ENCODE data around the gene SHISA6.

Gene SHISA6

DNA sequence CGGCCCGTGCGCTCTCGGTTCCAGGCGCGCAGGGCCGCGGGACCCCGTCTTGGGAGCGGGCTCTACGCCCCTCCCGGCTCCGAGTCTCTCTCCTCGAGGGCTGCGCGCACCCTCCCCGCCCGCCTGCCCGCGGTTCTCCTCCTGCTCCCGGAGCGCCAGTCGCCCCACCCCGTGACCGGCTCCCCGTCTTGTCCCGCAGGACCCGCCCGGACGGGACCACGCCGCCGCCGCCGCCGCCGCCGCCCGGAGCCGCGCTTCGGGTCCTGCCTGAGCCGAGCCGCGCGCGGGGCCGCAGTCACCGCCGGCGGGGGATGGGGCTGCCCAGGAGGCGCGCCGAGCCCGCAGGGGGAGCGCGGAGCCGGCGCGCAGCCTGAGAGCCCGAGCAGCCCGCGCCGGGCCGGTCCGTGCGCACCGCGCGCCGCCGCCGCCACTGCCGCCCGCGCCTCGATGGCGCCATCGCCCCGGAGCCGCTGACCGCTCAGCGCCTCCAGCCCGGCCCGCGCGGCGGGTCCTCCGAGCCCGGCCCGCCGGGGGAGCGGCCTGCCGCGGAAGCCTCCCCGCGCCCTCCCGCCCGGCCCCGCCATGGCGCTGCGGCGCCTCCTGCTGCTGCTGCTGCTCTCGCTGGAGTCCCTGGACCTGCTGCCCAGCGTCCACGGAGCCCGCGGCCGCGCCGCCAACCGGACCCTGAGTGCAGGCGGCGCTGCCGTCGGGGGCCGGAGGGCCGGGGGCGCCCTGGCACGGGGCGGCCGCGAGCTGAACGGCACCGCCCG lies at the start of gene SHISA6:
Gene SHISA6, plus strand, starts transcription at position 373 of the 770 bp plus-strand sequence.
- no peak for DNase-seq

DNA sequence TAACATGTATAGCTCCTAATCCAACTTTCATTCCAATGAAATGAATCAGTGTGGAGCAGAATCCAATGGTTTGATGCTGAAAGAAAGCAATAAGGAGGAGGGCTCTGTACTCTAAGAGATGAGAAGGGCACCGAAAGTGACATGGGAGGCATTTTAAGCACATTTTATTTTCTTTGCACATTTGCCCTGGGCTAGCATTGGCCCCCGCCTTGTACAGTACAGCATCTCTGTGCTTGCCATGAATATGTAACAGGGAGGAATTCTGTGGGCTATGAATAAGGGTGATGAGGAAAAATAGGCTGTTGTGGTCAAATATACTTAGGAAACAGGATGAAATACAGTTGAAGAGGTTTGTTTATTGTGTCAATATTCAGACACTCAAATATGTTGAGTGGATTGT lies 45.2 kb upstream of the SHISA6 start:
- DNase-seq, result no peak

DNA sequence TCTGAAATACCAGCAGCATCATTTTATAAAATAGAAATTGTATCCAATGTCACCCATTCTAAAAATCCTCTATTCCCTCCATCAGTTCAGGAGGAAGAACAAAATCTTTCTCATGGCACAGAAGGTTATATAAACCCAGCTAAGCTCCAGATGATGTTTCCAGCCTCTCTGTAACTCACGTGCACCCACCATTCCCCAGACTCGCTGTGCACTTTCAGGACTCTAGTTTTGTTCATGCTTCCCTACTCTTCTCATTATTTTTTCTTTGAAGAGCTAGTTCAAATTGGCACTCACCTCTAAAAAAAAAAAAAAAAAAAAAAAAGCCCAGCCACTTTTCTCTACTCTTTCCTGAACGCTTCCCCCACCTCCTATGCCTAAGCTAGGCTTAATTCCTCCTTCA lies 36.0 kb upstream of the SHISA6 start:
- no peak for DNase-seq

DNA sequence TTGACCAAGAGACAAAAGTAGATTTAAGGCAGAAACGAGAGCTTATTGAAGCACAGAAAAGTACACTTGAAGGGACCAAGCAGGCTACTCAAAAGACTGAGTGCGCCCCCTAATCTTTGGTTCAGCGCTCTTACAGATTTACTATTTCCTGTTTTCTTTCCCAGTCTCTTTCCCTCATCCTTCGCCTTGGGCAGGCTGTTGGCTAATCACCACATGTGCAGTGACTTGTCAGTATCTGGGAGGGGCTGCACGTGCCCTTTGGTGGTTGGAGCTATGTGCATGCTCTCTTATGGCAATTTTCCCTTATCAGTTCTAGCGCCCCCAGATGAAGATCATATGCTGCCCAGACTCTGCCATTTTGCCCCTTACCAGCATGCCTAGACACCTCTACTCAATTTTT lies 35.4 kb upstream of the SHISA6 start:
- no peak for DNase-seq

DNA sequence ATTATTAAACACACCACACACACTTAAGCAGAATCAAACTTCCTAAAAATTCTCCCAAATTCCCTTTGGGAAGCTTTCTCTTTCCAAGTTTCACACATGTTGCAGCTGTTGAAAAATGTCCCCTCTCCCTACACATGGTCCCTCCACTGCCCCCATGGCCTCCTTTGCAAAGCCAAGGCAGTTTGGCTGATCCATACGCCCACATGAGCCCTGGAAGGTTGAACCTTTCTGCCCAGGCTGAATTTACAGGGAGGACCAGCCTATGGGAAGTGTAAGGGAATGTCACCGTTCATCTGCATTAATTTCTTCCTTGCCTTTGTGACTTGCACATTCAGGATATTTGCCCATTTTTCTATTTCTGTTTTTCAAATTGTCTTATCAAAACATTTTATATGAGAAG lies 31.1 kb upstream of the SHISA6 start:
- DNase-seq, result no peak

DNA sequence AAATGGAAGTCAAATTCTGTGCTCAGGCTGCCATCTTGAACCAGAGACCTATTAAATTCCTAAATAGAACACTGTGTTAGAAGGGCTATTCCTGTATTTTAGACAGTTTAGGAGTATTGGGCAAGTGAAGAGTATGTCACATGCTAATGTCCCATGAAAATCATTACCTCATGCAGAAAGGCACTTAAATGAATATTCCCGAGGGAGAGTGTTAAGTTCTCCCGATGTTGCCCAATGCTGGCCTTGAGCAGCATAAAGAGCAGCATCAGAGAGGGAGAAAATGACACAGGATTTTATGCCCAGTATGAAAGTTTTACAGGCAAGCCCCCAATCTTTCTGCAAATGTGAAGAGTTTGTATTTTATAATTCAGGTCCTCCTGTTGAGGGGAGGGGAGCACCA lies 28.2 kb upstream of the SHISA6 start:
- DNase-seq, result no peak

DNA sequence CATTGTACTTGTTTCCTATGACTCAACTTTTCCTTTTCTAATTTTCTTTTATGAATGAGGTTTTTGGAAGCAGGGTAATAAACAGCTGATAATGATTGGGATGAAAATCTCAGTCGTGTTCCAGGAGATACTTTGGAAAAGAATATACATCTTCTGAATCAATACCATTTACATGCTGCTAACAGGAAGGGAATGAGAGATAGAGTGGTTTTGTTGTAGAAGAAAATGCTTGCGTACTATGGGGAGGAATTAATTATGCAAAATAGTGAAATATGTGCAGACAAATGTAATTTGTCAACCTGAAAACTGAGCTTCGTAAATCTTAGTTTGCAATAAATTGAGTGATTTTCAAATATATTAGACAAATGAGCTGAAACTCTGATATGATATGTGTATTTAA lies 24.0 kb upstream of the SHISA6 start:
- DNase-seq, result no peak

DNA sequence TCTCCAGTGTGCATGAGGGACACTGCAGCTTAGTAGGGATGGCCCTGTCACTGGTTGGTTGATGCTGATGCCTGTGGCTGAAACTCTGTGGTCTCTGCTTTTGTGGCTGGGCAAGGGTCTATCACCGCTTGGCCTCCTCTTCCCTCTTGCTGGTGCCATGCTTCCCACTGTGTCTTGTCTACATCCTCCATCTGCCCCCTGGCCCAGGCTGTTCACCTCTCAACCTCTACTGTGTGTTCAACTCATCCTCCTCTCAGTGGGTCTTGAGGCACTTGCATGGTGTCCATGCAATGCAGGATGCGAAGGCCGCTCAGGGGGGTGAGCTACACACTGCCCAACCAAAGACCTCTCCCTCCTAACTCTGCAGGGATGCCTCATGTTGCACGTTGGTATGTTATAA lies 19.8 kb upstream of the SHISA6 start:
- DNase-seq, result no peak

DNA sequence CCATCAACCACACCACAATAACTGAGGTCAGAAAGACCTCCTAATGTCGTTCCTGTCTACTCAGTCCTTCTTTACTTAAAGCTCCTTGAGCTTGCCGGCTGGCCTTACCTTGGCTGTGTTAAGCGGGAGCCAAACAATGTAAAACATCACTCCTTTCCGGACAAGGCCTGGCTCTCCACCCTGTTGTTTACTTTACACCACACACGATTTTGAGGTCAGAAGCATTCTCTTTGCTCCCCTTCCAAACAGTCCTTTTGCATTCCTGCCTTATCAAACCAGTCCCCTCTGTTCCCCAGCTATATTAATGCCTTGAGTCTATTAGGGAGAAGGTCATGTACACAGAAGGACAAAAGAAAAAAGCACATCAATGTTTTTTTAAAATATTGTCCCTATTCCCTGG lies 19.3 kb upstream of the SHISA6 start:
- no peak for DNase-seq

DNA sequence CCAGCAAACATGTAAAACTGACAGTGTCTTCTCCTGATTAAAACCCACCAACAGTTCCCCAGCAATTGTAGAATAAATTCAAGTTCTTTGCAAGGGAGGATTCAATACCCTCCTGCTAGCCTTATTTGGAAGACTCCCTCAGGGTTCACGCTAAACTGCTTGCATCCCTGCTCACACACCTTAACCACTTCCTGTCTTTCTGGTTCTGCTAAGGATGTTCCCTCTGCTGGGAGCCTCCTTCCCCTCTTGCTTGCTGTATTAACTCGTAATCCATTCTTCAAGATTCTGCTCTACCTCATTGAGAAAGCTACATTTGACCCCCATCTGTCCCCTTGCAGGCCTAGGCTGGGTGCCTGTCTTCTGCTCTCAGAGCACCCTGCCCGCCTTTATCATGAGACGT lies 2.3 kb upstream of the SHISA6 start:
- DNase-seq, result no peak

DNA sequence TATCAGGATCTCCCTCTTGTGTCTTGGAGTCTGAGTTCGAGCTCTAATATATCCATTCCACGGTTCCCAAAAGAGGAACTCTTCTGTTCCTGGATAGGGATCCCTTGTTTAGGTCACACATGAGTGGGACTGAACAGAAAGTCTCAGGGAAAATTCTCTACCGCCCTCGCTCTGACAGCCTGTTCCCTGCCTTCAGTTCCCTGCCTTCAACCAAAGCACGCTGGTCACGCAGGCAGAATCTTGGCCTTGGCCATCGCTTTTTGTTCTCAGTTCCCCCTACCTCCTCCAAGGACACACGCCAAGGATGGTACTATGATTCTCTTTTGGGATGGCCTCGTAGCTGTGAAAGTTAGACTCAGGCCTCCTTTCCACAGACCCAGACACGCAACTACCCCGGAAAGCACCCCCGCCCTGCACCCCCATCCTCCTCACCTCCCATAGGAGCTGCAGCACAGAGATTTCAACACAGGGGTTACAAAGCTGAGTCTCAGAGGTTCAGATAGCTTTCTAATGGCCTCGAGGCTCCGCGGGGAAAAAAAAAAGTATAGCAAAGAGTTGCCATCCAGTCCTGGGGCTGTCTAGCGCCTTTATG lies 1.5 kb upstream of the SHISA6 start:
- no peak for DNase-seq

DNA sequence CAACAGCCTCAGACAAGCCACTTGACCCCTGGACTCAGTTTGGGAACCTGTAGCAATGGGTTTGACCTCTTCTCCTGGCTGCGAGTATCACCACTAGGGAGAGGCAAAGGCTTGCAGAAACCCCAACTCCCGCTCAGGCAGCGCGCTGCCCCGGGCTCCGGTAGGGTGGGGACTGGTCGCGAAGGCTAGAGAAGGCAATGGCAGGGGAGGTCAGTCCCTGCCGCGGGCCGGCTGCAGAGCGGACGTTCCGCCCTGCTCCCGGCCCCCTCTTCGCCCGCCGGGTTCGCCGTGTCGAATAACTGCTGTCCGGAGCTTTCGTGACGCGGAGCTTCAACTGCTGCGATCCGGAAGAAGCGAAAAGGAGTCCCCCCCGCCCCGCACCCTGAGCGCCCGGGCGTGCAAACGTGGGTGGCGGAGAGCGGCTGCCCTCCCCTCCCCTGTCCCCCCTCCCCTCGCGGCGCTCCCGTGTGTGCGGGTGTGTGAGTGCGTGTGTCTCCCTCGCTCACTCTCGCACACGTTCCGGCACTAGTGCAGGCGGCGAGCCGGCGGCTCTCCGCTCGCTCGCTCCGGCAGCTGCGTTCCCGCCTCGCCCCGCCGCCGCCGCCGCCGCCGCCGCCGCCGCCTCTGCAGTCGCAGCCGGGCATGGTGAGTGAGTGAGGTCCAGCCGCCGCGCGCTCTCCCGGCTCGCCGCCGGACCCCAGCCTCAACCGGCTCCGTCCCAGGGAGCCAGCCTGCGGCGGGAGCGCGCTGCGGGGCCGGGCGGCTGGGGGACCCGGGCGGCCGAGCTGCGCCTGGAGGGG lies 772 bp upstream of the SHISA6 start:
- no peak for DNase-seq

DNA sequence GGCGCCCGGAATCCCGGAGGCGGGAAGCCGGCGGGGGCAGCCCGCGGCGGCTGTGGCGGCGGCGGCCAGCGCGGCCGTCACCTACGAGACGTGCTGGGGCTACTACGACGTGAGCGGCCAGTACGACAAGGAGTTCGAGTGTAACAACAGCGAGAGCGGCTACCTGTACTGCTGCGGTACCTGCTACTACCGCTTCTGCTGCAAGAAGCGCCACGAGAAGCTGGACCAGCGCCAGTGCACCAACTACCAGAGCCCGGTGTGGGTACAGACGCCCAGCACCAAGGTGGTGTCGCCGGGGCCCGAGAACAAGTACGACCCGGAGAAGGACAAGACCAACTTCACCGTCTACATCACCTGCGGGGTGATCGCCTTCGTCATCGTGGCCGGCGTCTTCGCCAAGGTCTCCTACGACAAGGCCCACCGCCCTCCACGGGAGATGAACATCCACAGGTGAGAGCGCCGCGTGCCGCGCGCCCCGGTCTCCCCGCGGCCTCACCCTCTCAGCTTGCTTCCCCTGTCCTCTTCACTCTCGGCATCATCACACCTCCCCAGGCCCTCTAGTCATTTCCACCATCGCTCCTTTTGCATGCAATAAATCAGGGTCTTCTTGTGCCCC lies 706 bp downstream of the SHISA6 start:
- DNase-seq, result no peak

DNA sequence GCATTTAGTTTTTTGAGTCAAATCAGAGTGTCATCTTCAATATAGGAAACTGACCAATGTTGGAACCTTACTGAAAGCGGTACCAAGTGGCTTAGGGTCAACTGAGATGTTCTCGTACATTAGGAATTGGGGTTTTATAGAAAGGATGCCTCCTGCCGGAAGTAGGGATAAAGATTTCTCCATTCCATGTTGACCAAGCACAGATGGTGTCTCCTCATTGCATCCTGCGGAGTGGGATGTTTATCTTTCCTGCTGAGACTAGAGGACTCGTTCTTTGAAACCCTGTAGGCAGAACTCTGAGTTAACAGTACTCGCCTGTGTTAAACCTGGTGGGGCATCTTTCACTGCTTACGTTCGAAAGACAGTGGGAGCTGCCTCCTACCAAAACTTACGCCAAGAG lies 1.4 kb downstream of the SHISA6 start:
- no peak for DNase-seq

DNA sequence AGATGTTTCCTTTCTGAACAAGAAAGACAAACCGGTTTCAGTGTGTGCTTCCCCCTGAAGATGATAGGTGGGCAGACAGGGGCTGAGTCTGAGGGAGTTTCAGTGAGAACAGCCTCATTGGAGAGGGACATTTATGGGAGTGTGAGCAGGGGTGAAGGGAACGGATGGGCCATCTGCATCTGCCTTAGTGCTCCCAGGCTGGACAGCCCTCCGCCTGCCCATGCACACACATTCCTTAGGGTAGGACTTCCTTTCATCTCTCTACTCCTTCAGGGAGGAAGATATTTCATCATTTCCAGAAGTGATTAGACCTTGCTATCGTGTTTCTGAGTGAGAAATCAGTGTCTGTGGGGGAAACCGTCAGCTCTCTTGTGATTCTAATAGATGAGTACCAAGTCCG lies 3.8 kb downstream of the SHISA6 start:
- no peak for DNase-seq

DNA sequence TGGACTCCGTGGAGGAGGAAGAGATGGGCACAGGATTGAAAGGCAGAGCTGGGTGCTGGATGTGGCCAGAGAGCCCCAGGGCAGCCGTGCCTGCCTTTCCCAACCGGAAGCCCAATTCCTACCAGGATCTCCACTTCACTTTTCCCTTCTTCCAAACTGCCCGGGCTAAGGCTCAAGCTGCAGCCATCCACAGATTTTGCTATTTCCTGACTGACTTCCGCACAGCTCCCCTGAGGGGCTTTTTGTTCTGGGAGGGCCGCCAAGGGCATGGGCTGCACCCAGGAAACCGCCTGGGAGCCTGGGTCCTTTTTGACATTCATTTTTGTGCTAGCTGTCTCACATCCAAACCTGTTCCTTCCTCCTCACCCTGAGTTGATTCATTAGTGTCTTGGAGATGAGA lies 4.2 kb downstream of the SHISA6 start:
- no peak for DNase-seq

DNA sequence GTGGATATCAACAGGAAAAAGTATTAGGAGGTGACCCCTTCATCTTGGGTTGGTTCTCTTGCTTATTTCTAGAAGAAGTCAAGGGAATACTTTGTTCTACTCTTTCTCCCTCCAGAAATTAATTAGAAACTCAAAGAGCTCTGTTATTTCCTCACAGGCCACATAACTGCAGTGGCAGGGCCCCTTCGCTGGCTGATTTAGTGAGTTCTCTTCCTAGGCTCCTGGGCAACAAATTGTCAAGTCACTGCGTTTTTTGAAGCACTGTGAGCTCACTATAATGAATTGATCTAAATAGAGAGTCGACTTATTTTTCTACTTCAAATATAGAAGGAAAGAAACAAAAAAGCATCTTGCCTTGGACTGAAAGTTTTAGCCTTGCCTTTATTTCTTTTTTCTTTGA lies 4.8 kb downstream of the SHISA6 start:
- DNase-seq, result no peak

DNA sequence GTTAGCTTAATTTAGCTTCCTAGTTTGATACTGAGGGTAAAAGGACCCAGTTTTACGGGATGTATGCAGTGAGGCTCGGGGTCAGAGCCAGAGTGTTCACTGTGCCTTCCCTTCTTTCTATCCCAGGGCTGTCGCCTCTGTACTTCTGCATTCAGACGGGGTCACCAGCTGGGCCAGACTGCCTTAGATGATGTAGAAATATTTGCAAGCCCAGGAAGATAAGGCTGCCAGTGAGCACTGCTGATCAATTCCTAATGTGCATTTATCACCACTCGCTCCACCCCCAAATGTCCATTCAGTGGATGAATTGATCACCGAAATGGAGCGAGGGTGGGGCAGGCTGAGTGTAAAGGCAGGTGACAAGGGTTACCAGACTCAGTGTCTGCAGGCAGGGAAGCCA lies 9.1 kb downstream of the SHISA6 start:
- DNase-seq, result no peak

DNA sequence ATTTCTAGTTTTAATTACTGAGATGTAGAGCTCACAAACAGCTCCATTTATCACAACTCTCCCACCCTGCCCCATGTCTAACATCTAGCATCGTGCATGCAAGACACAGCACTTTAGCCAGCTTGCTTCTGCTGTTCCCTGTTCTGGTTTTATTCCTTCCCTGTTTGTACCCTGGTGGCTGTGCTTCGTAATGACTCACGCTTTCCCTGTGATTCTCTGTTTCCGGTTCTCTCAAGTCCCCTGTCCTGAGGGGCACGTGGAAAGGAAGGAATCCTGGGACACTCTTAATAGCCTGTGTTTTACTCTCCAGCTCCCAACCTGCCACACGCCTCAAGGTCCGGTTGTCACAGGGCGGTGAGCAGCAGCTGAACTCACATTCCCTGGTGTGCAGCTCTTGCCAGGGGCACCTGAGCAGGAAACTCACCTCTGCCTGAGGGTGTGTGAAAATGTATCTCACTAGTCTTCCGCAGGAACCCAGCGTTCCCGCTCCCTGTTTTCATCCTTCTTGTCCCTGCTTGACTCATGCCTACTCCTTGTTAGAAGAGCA lies 10.6 kb downstream of the SHISA6 start:
- DNase-seq, result no peak

DNA sequence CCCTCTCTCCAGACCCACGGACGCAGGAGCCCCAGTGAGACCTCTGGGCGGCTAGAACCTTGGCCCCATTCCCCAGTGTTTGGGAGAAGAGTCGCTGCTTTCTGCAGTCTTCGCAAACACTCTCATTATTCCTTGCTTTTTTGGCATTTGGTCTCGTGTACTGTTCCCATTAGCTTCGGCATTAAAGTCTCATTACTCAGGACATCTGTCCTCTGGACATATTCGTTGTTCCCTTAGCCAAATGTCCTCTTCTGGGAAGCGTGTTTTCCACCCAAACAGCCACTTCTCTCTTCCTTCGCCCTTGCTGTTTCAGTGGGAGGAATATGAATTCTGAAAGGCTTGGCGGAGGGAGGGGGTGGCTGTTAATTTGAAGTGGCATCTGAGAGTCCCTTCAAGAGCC lies 11.1 kb downstream of the SHISA6 start:
- no peak for DNase-seq

DNA sequence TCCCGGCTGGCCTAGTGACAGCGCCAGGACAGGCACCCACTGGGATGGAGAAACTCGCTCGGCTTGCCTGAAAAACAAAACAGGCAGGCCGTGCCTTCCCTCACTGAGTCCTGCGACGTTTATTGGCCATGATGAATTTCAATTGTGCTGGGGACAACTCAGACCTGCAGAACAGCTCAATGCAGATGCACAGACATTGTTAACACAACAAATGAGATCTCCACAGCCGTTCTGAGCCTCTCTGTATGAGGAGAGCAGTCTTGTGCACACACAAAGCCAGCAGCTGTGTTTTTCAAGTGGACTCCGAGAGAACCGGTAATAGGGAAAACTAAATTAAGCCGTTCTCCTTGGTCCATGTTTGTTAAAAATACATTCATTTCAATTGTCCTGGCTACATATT lies 15.9 kb downstream of the SHISA6 start:
- no peak for DNase-seq

DNA sequence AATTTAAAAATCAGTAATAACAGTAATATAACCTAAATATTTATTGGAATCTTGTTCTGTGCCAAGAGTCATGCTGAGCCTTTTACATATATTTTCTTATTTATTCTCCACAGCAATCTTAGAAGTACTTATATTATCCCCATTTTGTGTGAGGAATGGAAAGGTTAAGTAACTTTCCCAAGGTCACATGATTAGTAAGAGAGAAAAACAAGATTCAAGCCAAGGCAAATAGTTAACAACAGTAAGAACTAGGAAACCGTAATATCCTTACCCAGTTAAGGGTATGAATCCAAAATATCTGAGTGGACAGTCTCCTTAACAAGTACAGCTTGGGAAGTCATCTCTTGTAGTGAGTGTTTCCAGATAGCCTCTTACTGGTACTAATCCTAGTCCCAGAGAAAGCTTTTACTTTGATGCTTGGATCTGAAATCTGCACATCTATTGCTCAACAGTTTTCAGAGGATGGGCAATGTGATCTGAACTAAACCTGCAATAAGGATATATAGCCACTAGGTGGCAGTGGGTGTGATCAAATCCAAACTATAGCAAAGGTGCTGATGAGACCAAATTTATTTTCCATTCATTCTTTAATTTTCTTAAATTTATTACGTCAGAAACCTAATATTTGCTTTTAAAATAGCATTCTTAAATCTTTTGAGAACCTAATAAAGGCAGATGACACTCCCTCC lies 23.3 kb downstream of the SHISA6 start:
- no peak for DNase-seq

All from CD4-positive, alpha-beta T cell treated with Interleukin-17A for 4 hours (primary cell).